ENCODE measurements around the gene ZC3H12A. TPM values are rescaled to one million over a fixed set of nuclear protein-coding genes. Genes with fewer than 3 reads are reported as not detected.

The ZC3H12A gene
- total and polyA plus RNA-seq, 10 of the 15 experiments (the other 5 are each of a cell fraction or from before 2014, with no cell fraction given), result 0.35 to 30.2 (median 13.8) TPM

DNA sequence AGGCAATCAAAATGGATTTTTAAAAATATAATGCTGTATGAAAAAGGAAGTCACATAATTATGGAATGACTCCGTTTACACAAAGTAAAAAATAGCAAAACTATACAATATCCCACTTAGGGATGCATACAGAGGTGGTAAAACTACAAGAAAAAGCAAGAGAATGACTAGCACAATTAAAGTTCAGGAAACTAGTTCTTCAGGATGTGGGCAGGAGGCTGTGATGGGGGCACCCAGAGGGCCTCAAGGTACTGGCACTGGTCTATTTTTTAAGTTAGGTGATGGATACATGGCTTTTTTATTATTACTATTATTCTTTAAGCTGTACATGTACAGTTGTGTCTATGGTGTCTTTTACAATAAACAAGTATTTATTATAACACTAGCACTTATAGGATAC, 1.4 kb upstream of the ZC3H12A start (continued):
- TF ChIP-seq, protein P1, sequence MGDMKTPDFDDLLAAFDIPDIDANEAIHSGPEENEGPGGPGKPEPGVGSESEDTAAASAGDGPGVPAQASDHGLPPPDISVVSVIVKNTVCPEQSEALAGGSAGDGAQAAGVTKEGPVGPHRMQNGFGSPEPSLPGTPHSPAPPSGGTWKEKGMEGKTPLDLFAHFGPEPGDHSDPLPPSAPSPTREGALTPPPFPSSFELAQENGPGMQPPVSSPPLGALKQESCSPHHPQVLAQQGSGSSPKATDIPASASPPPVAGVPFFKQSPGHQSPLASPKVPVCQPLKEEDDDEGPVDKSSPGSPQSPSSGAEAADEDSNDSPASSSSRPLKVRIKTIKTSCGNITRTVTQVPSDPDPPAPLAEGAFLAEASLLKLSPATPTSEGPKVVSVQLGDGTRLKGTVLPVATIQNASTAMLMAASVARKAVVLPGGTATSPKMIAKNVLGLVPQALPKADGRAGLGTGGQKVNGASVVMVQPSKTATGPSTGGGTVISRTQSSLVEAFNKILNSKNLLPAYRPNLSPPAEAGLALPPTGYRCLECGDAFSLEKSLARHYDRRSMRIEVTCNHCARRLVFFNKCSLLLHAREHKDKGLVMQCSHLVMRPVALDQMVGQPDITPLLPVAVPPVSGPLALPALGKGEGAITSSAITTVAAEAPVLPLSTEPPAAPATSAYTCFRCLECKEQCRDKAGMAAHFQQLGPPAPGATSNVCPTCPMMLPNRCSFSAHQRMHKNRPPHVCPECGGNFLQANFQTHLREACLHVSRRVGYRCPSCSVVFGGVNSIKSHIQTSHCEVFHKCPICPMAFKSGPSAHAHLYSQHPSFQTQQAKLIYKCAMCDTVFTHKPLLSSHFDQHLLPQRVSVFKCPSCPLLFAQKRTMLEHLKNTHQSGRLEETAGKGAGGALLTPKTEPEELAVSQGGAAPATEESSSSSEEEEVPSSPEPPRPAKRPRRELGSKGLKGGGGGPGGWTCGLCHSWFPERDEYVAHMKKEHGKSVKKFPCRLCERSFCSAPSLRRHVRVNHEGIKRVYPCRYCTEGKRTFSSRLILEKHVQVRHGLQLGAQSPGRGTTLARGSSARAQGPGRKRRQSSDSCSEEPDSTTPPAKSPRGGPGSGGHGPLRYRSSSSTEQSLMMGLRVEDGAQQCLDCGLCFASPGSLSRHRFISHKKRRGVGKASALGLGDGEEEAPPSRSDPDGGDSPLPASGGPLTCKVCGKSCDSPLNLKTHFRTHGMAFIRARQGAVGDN (IDR thresholded peaks at IDR 0.05), result no peak
- TF ChIP-seq, protein P2, sequence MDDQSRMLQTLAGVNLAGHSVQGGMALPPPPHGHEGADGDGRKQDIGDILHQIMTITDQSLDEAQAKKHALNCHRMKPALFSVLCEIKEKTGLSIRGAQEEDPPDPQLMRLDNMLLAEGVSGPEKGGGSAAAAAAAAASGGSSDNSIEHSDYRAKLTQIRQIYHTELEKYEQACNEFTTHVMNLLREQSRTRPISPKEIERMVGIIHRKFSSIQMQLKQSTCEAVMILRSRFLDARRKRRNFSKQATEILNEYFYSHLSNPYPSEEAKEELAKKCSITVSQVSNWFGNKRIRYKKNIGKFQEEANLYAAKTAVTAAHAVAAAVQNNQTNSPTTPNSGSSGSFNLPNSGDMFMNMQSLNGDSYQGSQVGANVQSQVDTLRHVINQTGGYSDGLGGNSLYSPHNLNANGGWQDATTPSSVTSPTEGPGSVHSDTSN (IDR thresholded peaks at IDR 0.05; ENCODE audit: insufficient replicate concordance, low read depth, low read length), result no peak
- TF ChIP-seq HDAC2 (IDR thresholded peaks at IDR 0.05) (no peak), BACH1 (IDR thresholded peaks at IDR 0.05; ENCODE audit: borderline replicate concordance) (no peak), SRF (IDR thresholded peaks at IDR 0.05; ENCODE audit: low read depth in 2 of 2, low read length in 2 of 2) (no peak), BRCA1 (IDR thresholded peaks at IDR 0.05; ENCODE audit: low read depth, low read length) (no peak)

Measured in GM12878 (cell line).